22Rv1 (cell line): ENCODE data around the gene GART.

Experiments
- ZFX ChIP-seq: fragments of 450-650 bp; IDR thresholded peaks from 2 replicates; pipeline ENCODE4 v1.6.1; 2017; ENCODE audit warnings: antibody characterized with exemption, borderline replicate concordance
- TF ChIP-seq, protein P1 (sequence below): fragments of 450-650 bp; IDR thresholded peaks from 2 replicates; pipeline ENCODE4 v1.5.1; 2017; ENCODE audit warnings: mild to moderate bottlenecking

GRCh38 chr21:33491373-33492102 lies 50.4 kb downstream of the GART start, which contains the start of gene DNAJC28:
- TF ChIP-seq, protein P1, sequence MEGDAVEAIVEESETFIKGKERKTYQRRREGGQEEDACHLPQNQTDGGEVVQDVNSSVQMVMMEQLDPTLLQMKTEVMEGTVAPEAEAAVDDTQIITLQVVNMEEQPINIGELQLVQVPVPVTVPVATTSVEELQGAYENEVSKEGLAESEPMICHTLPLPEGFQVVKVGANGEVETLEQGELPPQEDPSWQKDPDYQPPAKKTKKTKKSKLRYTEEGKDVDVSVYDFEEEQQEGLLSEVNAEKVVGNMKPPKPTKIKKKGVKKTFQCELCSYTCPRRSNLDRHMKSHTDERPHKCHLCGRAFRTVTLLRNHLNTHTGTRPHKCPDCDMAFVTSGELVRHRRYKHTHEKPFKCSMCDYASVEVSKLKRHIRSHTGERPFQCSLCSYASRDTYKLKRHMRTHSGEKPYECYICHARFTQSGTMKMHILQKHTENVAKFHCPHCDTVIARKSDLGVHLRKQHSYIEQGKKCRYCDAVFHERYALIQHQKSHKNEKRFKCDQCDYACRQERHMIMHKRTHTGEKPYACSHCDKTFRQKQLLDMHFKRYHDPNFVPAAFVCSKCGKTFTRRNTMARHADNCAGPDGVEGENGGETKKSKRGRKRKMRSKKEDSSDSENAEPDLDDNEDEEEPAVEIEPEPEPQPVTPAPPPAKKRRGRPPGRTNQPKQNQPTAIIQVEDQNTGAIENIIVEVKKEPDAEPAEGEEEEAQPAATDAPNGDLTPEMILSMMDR: no peak
- no peak for TF ChIP-seq ZFX
